Stimulated activated CD4-positive, alpha-beta T cell treated with anti-CD3 and anti-CD28 coated beads, Interleukin-1b, Interleukin-23, amount 100 ng/mL, for 48 hours (primary cell): Measurements from ENCODE around the gene SLC17A3.
A peak's percentile ranks its signal among the peaks of the same experiment; 100 is the strongest.

Source experiments
- DNase-seq: peaks from one replicate; pipeline ENCODE4 v3.0.0-alpha.2; 2020

The SLC17A3 gene

GRCh38 chr6:25874118-25874517 is at the start of gene SLC17A3:
TSS of gene SLC17A3 (minus strand) at chr6:25874243. CDS start at chr6:25868387, 5,856 bp downstream.
- DNase-seq = no peak

- no peak for DNase-seq
Measured at GRCh38 chr6:25922301-25922700, 48.3 kb upstream of the SLC17A3 start.

- DNase-seq = no peak
Measured at GRCh38 chr6:25921525-25922203, 47.6 kb upstream of the SLC17A3 start.

DNA sequence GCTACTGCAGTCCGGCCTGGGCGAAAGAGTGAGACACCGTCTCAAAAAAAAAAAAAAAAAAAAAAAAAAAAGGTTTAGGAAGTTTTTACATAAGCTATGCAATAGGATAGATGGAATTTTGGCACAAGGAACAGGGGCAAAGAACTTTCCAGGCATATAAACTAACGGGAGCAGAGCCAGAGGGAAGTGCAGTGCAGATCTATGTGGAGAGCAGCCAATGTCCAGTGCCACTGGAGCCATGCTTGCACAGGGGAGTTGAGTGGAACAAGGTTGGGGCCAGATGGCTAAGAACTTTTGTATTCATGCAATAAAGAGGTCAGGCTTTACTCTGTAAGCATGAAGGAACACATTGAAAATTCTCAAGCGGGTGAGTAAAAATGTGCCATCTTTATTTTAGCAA is 45.6 kb upstream of the SLC17A3 start:
- DNase-seq = no peak

DNA sequence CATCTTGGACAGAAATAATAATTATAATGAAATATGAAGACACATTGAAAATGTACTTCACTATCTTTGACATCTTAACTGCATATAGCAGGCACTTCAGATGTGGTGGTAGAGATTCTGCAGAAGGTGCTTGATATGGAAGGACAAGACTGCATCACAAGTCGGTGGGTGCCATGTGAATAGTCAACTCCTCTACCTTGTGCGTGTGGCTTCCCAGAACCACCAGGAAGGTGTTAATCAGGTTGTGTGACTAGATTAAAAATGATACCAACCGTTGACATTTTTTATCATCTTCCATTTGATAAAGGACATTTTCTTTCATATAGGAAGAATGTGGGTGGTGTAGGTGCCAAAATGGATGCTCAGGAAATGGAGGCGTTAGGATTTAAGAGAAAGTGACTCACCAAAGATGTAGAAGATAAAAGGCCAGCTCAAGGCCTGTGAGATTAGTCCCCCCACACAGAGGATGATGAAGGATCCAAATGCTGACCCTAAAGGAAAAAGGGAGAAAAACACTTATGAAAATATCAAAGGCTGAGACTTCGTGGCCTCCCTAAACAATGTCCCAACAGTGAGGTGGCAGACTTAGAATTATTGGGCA is 44.1 kb upstream of the SLC17A3 start:
- DNase-seq = peak; percentile 61

- no peak for DNase-seq
Measured at GRCh38 chr6:25916789-25917490, 42.9 kb upstream of the SLC17A3 start.

DNA sequence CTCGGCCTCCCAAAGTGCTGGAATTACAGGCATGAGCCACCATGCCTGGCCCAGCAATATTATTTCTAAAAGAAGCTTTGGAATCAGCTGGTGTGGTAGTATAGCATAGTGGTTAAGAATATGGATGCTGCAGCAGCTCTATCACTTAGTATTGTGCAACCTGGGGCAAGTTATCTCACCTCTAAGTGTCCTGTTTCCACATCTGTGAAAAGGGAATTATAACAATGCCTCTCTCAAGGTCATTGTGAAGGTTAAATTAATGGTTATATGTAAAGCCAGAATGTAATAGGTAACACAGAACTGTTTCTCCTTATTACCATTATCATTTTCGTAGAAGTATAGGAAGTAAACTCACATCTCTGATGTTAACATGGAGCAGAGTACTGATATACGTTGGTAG is 42.3 kb upstream of the SLC17A3 start:
- DNase-seq = no peak

DNA sequence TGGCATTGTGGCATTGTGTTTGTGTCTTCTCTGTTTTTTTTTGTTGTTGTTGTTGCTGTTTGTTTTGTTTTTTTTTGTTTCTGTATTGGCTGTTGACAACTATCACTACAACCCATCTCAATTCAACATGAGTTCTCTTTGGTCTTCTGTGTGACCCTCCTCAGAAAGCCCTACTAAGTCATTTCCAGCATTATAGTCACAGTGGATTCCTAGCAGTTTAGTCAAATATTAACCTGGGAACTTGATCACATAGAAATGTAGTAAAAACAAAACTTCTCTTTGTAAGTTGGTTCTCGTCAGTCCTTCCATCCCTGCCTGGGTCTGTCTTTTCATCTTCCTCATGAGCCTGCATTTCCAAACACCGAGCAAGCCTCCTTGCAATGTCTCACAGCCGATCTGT is 39.7 kb upstream of the SLC17A3 start:
- peak; percentile 40 for DNase-seq

GRCh38 chr6:25911351-25911750 is 37.3 kb upstream of the SLC17A3 start:
- DNase-seq = no peak

- DNase-seq = no peak
Measured at GRCh38 chr6:25907475-25908014, 33.5 kb upstream of the SLC17A3 start.

DNA sequence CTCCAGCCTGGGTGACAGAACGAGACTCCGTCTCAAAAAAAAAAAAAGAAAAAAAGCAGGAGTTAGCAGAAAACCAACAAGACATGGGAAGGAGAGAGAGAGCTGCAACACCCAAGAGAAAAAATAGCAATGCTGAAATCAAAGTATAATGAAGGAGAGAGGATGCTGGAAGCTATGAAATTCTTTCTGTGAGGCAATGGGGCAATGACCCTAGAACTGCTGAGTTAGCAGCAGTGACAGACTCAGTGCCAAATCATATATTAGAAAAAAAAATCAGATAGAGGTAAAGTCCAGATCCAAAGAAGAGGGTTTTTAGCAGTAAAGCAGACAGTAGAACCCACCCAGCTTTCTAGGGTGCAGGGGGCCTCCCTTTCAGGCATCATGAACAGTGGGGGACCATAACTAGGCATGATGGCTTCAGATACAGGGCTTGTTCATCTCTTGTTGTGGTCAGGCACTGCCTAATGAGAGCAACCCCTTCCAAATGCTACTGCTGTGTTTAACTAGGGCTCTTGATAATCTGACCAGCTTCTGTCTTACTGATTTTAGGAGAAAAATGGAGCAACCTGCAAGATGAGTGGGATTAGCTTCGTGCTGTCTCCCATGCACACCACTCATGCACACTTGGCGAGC is 29.5 kb upstream of the SLC17A3 start:
- no peak for DNase-seq

DNA sequence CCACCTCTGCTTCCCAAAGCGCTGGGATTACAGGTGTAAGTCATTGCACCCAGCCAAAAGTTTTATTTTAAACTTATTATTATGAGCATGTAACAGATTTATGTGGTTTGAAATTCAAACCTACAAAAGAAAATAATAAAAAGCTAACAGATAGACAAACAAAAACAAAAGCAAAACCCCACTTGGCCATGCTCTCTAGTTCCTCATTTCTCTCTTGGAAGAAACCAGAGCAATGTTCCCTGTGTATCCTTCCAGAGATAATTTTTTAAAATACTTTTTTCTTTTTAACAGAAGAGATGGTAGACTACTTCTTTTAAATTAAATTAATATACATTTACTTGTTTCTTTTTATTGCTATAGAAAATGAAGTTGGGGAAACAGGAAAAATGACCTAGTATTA is 28.0 kb upstream of the SLC17A3 start:
- no peak for DNase-seq

DNA sequence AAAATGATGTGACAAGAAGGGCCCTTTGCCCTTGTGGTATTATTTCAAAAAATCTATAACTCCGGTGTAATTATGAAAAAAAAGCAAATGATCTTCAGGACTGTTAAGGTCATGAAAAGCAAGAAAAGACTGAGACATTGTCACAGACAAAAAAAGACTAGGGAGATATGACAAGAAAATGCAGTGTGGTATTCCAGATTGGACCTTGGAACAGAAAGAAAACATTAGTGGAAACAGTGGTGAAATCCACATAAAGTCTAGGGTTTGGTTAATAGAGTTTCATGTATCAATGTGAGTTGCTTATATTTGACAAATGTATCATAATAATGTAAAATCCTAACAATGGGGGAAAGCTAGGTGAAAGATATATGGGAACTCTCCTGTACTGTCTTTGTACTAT is 26.8 kb upstream of the SLC17A3 start:
- DNase-seq = no peak

DNA sequence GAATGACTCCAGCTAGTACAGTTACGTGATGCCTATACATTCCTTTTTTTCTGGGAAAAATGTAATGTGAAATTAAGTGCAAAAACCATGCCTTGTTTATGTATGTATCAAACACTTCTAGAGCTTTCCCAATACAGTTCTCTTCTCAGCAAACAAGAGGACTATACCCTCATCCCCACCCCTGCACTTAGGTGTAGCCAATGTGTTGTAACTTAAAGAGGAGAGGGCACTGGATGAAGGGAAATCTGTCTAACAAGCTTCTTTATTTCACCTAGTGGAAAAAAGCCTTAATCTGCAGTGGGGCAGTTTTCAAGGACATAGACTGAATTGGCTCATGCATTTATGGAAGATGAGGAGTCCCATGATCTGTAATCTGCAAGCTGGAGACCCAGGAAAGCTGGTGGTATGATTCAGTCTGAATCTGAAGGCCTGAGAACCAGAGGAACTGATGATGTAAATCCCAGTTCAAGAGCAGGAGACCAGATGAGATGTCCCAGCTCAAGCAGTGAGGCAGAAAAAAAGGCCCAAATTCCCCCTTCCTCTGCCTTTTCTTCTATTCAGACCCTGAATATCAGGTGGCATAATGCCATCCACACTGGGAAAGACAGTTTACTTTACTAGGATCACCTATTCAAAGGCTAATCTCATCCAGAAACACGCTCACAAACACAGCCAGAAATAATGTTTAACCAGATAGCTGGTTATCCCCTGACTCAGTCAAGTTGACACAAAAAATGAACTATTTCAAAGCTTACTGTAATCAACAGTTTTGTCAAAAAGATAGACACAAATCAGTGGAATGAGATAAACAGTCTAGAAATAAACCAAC is 25.8 kb upstream of the SLC17A3 start:
- DNase-seq = no peak

DNA sequence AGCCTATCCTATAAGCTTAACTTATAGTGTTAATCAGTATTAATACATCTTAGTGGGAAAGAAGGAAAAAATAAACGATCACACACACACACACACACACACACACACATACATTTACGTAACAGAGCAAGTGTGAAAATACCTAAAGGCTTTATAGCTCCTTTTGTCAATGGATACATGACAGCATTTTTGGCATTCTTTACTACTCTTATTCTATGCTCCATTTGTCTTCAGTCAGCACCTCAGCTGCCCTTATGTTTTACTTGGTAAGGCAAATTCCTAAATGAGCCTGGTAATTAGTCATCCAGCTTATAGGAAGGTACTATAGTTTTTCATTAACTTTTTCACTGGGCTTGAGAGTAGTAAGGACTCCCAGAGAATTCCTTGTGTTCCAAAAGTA is 25.1 kb upstream of the SLC17A3 start:
- no peak for DNase-seq

- DNase-seq = no peak
Measured at GRCh38 chr6:25898289-25898977, 24.4 kb upstream of the SLC17A3 start.

DNA sequence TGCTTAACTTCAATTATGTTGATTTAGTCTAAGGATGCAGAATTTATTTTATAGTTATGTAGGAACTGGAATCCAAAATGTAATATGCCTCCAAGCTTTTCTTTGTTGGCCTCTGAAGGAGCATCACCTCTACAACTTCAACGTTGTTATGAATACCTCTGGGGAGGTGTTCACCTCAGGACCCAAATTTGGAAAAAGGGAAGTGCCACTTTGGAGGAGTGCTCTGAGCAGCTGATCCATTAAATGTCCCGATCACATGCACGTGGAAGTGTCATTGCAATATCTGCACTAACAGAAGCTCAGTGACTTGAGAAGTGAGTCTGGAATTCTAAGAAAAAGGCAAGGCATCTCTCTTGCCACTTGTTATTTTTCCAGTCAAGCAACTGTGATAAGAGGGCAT is 22.2 kb upstream of the SLC17A3 start:
- no peak for DNase-seq

DNA sequence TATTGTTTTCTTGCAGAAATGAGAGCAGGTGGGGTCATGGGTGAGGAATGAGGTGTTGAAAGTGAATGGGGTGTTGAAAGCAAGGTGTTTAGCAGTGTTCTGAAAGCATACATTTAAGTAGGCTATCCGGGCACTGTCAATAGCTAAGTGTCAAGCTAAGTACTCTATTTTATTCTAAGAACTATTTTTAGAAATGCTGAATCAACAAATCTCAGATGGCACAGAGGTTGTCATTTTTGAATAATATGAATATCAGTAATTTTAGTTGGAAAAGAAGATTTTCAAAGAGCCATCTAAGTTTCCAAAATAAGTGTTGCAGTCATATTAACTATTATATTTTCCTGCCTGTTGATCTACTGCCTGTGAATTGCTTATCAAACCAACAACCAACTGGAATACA is 21.7 kb upstream of the SLC17A3 start:
- DNase-seq = no peak

DNA sequence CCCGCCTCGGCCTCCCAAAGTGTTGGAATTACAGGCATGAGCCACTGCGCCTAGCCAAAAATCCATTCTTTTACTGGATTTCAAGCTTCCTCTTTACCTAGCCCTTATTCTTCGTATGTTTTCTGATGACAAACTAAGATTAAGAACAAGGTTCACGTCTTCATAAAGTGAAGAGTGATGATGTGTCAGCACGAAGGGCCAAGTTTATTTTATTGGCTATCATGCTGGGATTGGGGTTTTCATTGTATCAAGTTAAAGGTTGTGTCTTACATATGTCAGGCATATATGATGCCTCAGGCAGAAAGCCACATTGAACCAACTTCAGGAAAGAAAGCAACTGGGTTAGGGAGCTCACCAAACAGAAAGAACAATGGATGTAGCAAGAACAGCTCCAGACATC is 19.7 kb upstream of the SLC17A3 start:
- no peak for DNase-seq

GRCh38 chr6:25892877-25893276 is 18.8 kb upstream of the SLC17A3 start:
- no peak for DNase-seq

DNA sequence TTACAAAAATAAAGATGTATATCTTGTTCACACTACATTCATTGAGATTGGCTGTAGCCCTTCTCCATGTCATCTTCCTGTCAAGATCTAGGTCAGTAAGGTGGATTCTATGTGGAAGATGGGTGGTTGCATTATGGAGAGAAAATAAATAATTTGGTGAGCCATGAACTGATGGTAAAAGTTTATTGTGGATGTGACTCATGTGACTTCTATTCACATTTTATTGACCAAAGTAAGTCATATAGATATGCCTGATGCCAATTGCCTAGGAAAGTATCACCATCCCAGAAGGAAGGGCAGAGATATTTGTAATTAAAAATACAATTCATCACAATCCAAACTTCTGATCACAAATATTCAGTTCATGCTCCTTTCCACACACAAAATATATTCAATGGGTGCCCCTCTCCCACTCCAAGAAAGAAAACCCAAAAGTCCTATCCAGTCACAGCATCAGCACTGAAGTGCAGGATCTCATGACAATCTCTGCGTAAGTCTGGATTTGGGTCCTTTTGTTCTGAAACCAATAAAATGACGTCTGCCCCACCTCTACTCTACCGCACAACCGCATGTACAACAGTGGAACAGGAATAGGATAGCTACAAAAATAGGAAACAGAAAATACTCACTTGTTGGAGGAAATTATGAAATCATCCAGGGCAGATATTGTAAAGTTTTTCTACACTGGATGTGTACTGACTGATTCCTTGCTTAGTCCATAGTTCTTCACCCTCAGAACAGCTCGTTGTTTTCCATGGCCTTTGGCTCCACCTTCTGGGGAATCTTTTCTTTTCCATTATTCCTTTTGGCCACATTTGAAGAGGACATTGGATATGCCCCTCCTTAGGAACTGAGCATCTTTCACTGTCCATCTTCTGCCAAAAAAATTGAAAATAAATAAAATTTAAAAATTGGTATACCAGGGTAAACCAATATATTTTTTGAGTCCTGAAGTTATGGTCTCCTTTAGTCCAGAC is 16.1 kb upstream of the SLC17A3 start:
- DNase-seq = no peak
